ENCODE results near the gene MARK2.

- TF ChIP-seq, protein P1, sequence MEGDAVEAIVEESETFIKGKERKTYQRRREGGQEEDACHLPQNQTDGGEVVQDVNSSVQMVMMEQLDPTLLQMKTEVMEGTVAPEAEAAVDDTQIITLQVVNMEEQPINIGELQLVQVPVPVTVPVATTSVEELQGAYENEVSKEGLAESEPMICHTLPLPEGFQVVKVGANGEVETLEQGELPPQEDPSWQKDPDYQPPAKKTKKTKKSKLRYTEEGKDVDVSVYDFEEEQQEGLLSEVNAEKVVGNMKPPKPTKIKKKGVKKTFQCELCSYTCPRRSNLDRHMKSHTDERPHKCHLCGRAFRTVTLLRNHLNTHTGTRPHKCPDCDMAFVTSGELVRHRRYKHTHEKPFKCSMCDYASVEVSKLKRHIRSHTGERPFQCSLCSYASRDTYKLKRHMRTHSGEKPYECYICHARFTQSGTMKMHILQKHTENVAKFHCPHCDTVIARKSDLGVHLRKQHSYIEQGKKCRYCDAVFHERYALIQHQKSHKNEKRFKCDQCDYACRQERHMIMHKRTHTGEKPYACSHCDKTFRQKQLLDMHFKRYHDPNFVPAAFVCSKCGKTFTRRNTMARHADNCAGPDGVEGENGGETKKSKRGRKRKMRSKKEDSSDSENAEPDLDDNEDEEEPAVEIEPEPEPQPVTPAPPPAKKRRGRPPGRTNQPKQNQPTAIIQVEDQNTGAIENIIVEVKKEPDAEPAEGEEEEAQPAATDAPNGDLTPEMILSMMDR (IDR thresholded peaks at IDR 0.05) = no peak
- no peak for TF ChIP-seq POLR2A (IDR thresholded peaks at IDR 0.05)
Measured at GRCh38 chr11:63896071-63896470, 57.2 kb downstream of the MARK2 start.

Measured in Peyer's patch (tissue), 4 donors.